Measurements from ENCODE around the gene GHRL.
"Not testable (repeated sequence)": the region's sequence is repeated elsewhere in the genome, so short reads cannot be mapped to it uniquely, and the experiment has no call there.

GHRL gene

GRCh38 chr3:10272476-10272875 lies 20.3 kb downstream of the GHRL start:
- DNase-seq, result not testable (repeated sequence)

GRCh38 chr3:10269443-10269842 lies 23.3 kb downstream of the GHRL start:
- no peak for DNase-seq

GRCh38 chr3:10268930-10269329 lies 23.8 kb downstream of the GHRL start:
- no peak for DNase-seq

- DNase-seq, result no peak
Observed at GRCh38 chr3:10268116-10268515, 24.6 kb downstream of the GHRL start.

DNA sequence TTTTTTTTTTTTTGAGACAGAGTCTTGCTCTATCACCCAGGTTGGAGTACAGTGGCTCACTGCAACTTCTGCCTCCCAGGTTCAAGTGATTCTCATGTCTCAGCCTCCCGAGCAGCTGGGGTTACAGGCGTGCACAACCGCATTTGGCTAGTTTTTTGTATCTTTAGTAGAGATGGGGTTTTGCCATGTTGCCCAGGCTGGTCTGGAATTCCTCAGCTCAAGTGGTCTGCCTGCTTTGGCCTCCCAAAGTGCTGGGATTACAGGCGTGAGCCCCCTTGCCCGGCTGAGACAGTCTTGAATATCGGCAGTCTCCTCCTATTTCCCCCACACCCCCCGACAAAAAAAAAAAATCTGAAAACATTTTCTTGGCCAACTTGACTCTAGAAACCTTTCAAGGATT lies 25.8 kb downstream of the GHRL start:
- not testable (repeated sequence) for DNase-seq

- no peak for DNase-seq
Observed at GRCh38 chr3:10265833-10266232, 26.9 kb downstream of the GHRL start.

DNA sequence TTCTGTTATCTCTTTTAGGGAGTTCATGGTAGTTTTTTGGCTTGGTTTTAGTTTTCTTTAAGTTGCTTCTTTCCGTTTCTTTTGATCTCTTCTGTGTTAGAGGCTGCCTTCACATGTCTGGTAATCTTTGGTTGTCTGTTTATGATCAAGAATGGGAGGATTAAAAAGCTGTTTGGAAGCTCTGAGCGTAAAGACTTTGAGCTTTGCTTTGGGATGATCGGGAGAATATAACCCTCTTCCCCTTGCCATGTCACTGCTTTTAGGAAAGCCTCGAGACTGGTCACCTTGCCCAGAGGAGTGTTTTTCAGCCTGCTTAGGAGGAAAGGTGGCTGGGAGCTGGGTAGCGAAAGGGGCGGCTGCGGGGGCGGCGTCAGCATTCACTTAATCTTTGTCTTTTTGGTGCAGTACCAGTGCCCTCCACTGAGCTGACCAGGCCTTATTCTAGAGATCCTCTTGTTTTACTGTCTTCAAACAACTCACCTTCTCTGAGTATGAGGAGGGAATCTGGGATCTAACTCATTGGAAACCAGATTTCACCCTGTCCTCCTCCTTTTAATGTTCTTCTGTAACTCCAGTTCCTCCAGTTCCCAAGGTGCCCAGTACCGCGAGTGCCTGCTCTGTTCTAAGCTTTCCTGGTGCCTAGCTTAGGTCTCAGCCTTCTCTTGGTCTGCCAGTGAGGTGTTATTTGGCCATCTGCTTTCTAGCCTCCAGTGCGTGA lies 28.9 kb downstream of the GHRL start:
- no peak for DNase-seq

- no peak for DNase-seq
Observed at GRCh38 chr3:10262027-10262426, 30.7 kb downstream of the GHRL start.

- no peak for DNase-seq
Observed at GRCh38 chr3:10260211-10260701, 32.5 kb downstream of the GHRL start.

GRCh38 chr3:10259798-10260197 lies 32.9 kb downstream of the GHRL start:
- no peak for DNase-seq

- DNase-seq, result no peak
Observed at GRCh38 chr3:10259036-10259435, 33.7 kb downstream of the GHRL start.

- DNase-seq, result no peak
Observed at GRCh38 chr3:10255835-10256234, 36.9 kb downstream of the GHRL start.

DNA sequence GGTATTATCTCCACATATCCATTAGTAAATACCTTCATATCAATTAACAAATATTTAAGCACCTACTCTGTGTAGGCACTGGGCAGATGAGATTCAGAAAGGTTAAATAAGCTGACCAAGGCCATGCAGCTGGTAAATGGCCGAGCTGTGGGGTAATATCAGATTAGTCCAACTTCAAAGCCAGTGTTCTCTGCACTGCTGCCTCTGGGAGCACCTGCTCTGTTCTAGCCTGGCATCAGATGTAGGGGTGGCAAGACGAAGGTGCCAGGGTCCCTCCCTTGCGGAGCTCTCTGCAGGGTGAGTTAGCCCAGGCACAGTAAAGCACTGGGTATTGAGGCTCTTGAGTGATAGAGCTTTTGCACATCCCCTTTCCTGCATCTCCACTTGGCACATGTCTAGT lies 39.0 kb downstream of the GHRL start:
- DNase-seq, result no peak

GRCh38 chr3:10251006-10251405 lies 41.7 kb downstream of the GHRL start:
- DNase-seq, result no peak

GRCh38 chr3:10249833-10250232 lies 42.9 kb downstream of the GHRL start:
- no peak for DNase-seq

GRCh38 chr3:10248984-10249748 lies 43.6 kb downstream of the GHRL start:
- DNase-seq, result no peak

GRCh38 chr3:10248184-10248983 lies 44.4 kb downstream of the GHRL start, which contains the start of gene TATDN2:
TATDN2 (plus strand) TSS chr3:10248459; CDS start chr3:10249201, 742 bp downstream.
- DNase-seq, result peak; percentile 85

- no peak for DNase-seq
Observed at GRCh38 chr3:10247679-10248183, 45.0 kb downstream of the GHRL start.

- DNase-seq, result no peak
Observed at GRCh38 chr3:10245081-10245712, 47.5 kb downstream of the GHRL start.

DNA sequence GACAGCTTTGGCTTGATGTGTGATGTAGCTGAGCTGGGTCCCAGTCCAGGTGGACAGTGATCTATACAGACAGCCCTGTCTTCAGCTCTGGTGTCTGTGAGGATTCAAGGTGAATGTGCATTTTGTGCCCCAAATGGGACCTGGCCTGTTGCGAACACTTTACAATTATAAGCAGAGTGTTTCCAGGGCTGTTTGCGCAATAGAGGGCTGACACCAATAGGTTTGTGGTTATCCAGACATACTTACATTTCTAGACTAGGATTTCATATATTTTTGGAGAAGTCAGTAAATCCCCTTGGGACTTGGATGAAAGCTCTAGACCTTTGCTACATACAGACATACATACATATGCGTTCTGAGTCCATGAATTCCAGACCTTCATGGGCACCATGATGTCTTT lies 48.7 kb downstream of the GHRL start:
- no peak for DNase-seq

- DNase-seq, result no peak
Observed at GRCh38 chr3:10242182-10243065, 50.3 kb downstream of the GHRL start.

DNA sequence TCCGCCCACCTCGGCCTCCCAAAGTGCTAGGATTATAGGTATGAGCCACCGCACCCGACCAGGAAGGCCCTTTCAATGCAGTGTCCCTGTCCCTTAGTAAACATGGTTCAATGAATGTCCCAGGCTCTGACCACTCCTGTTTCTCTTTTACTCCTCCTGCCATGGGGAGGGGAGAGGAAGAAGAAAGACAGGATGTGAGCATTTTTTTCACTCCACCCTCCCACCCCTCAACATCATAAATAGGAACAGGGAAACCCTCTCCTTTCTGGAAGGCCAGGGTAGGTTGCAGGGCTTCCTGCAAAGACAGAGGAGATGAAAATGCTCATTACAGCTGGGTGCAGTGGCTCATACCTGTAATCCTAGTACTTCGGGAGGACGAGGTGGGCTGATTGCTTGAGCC lies 51.9 kb downstream of the GHRL start:
- DNase-seq, result no peak
